Smooth muscle cell (in vitro differentiated cells): ENCODE results near the gene CSTPP1. TPM values are rescaled to one million over a fixed set of nuclear protein-coding genes. Genes with fewer than 3 reads are reported as not detected.

Experiments
- DNase-seq: peaks from one replicate; lab custom pipeline; 2025; ENCODE audit not compliant: unreplicated experiment; lab: John Stamatoyannopoulos, UW
- H2AFZ ChIP-seq: fragments of 200-600 bp; sonication (generic); 2 replicates; pipeline ENCODE4 v1.6.0; 2016; ENCODE audit warnings: antibody characterized with exemption, low read depth, mild to moderate bottlenecking
- H3F3A ChIP-seq: fragments of 200-600 bp; sonication (generic); 2 replicates; pipeline ENCODE4 v1.6.0; 2017; ENCODE audit warnings: antibody characterized with exemption, low read depth
- H3K27ac ChIP-seq: fragments of 200-600 bp; sonication (generic); 2 replicates; pipeline ENCODE4 v1.5.1; 2016; ENCODE audit warnings: low read depth, mild to moderate bottlenecking
- H3K27me3 ChIP-seq: fragments of 200-600 bp; sonication (generic); 2 replicates; pipeline ENCODE4 v1.6.1; 2016; ENCODE audit warnings: low read depth, mild to moderate bottlenecking
- H3K36me3 ChIP-seq: fragments of 200-600 bp; sonication (generic); 2 replicates; pipeline ENCODE4 v1.5.1; 2016; ENCODE audit warnings: low read depth
- H3K4me1 ChIP-seq: fragments of 200-600 bp; sonication (generic); 2 replicates; pipeline ENCODE4 v1.5.1; 2016; ENCODE audit warnings: low read depth
- H3K4me2 ChIP-seq: fragments of 200-600 bp; sonication (generic); 2 replicates; pipeline ENCODE4 v1.6.0; 2016; ENCODE audit warnings: mild to moderate bottlenecking
- H3K4me3 ChIP-seq: fragments of 200-600 bp; sonication (generic); 2 replicates; pipeline ENCODE4 v1.5.1; 2016; ENCODE audit warnings: mild to moderate bottlenecking
- H3K79me2 ChIP-seq: fragments of 200-600 bp; sonication (generic); 2 replicates; pipeline ENCODE4 v1.6.0; 2016; ENCODE audit warnings: low read depth, mild to moderate bottlenecking
- H3K9ac ChIP-seq: fragments of 200-600 bp; sonication (generic); 2 replicates; pipeline ENCODE4 v1.6.0; 2016; ENCODE audit warnings: low read depth
- H3K9me3 ChIP-seq: fragments of 200-600 bp; sonication (generic); replicated peaks from 2 replicates; pipeline ENCODE4 v1.5.1; 2016; ENCODE audit warnings: low read depth
- H4K20me1 ChIP-seq: fragments of 200-600 bp; sonication (generic); 2 replicates; pipeline ENCODE4 v1.6.0; 2016; ENCODE audit warnings: low read depth
- whole genome bisulfite sequencing: methylation state at CpG from one replicate; pipeline ENCODE4 v1.1.7; 2016; ENCODE audit warnings: low lambda C conversion rate; 5-methylcytosine and 5-hydroxymethylcytosine counted together
- polyA plus RNA-seq: library from polyadenylated mRNA; unstranded; fragments of >200 nt; fragmentation: Nextera tagmentation; extraction: Ambion mirVana; gene quantifications from 2 replicates; pipeline ENCODE4 v1.2.1, GENCODE V29; 2016
- total RNA-seq: library from RNA; depleted of rRNA; stranded (reverse); fragments of >200 nt; gene quantifications from 2 replicates; pipeline ENCODE4 v1.2.3, GENCODE V29; 2014
- TF ChIP-seq, protein P1 (sequence below): fragments of 200-600 bp; sonication (generic); IDR thresholded peaks from 2 replicates; pipeline ENCODE4 v1.5.1; 2017; ENCODE audit warnings: borderline replicate concordance, mild to moderate bottlenecking, antibody characterized with exemption; ENCODE audit not compliant: insufficient read depth, poor library complexity, severe bottlenecking

The CSTPP1 gene, protein sequence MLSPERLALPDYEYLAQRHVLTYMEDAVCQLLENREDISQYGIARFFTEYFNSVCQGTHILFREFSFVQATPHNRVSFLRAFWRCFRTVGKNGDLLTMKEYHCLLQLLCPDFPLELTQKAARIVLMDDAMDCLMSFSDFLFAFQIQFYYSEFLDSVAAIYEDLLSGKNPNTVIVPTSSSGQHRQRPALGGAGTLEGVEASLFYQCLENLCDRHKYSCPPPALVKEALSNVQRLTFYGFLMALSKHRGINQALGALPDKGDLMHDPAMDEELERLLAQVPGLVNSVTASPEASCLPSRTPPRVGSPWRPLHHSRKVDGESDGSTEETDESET
- total RNA-seq: 26.4 and 37.4 TPM in 2 replicates
- 44.8 and 45.9 TPM in 2 replicates for polyA plus RNA-seq

DNA sequence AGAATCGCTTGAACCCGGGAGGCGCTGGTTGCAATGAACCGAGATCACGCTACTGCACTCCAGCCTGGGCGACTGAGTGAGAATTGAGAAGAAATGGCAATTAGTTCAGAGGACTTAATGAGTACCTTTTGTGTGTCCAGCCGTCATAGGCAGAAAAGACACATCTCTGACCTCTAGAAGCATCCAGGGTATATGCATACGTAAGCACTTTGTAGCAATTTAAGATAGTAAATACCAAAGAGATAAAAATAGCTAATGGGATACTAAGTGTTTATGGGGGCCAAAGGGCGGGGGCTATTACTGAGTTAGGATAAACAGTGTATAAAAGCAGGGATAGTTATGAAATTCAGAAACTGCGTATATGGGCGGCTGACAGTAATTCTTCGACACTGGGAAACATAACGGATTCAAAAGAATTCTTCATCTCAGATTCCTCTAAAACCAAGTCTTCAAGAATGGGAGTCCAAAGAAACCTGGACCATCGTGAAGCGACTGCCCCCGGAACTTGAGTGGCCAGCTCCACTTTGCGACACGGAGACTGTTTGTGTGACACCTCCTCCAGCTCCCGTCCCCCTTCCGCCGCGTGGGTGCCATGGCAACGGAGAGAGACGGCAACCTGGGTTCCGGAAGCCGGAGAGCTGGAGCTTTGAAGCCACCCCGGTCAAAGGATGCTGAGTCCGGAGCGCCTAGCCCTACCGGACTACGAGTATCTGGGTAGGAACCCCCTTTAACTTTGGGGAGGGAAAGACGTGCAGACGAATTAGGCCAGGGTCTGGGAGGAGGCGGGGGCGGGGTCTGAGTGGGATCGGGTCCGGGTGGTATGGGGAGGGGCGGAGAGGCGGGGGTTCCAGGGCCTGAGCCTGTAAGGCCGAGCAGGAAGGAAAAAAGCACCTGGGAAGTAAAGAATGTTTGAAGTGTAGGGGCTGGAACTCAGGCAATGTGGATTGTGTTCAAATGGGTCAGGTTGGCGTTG lies at the start of gene CSTPP1:
Gene CSTPP1 (plus strand): TSS at position 624 of the 973 bp plus-strand sequence. CDS start 45 bp downstream, at position 669.
- 24% methylated on average over 39 of the region's 41 CpGs for WGBS
- TF ChIP-seq, protein P1, sequence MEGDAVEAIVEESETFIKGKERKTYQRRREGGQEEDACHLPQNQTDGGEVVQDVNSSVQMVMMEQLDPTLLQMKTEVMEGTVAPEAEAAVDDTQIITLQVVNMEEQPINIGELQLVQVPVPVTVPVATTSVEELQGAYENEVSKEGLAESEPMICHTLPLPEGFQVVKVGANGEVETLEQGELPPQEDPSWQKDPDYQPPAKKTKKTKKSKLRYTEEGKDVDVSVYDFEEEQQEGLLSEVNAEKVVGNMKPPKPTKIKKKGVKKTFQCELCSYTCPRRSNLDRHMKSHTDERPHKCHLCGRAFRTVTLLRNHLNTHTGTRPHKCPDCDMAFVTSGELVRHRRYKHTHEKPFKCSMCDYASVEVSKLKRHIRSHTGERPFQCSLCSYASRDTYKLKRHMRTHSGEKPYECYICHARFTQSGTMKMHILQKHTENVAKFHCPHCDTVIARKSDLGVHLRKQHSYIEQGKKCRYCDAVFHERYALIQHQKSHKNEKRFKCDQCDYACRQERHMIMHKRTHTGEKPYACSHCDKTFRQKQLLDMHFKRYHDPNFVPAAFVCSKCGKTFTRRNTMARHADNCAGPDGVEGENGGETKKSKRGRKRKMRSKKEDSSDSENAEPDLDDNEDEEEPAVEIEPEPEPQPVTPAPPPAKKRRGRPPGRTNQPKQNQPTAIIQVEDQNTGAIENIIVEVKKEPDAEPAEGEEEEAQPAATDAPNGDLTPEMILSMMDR: no peak
- H3K79me2 ChIP-seq: peaks cover 25% of the 10 kb centered on the region
- H3K27me3 ChIP-seq: no peaks in the 10 kb centered on the region
- H3K4me3 ChIP-seq: peak within 1 kb of the TSS; percentile 84
- no peaks in the 10 kb centered on the region for H3K9me3 ChIP-seq
- H3K4me1 ChIP-seq: peaks cover 4% of the 10 kb centered on the region
- no peaks in the 10 kb centered on the region for H3F3A ChIP-seq
- H2AFZ ChIP-seq: peak within 1 kb of the TSS; percentile 98
- H3K36me3 ChIP-seq: no peaks in the 10 kb centered on the region
- peak; percentile 43 for DNase-seq
- H3K9ac ChIP-seq: peak within 1 kb of the TSS; percentile 64
- no peaks in the 10 kb centered on the region for H4K20me1 ChIP-seq
- H3K4me2 ChIP-seq: peak within 1 kb of the TSS; percentile 85
- H3K27ac ChIP-seq: peak within 1 kb of the TSS; percentile 48

DNA sequence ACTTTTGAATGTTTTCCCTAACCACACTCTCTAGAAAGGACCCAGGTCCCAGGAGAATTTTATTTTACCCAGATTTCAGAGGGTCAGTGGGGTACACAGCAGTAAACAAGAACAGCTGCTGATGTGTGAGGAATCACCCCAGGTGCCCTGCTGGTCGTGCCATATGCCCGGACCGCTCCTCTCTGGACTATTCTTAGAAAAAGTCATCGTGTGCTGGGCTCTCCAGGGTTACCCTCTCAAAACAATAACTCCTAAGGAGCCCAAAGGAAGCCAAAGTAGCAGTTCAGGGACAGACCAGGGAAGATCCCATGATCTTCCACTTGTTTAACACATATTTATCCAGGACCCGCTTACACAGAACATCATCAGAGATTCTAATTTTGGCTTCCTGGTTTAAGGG lies 47.9 kb upstream of the CSTPP1 start:
- no peak overlapping the region for H2AFZ ChIP-seq
- TF ChIP-seq, protein P1: no peak
- 98% methylated on average over 5 of the region's 5 CpGs for WGBS
- no peak overlapping the region for H3K27ac ChIP-seq
- H3K79me2 ChIP-seq: no peaks in the 10 kb centered on the region
- no peaks in the 10 kb centered on the region for H3K36me3 ChIP-seq
- H4K20me1 ChIP-seq: no peaks in the 10 kb centered on the region
- no peaks in the 10 kb centered on the region for H3K4me1 ChIP-seq
- no peaks in the 10 kb centered on the region for H3K9me3 ChIP-seq
- H3K9ac ChIP-seq: no peak overlapping the region
- no peak for DNase-seq
- no peaks in the 10 kb centered on the region for H3K27me3 ChIP-seq
- peaks cover 4% of the 10 kb centered on the region for H3F3A ChIP-seq
- H3K4me2 ChIP-seq: no peak overlapping the region
- no peak overlapping the region for H3K4me3 ChIP-seq

DNA sequence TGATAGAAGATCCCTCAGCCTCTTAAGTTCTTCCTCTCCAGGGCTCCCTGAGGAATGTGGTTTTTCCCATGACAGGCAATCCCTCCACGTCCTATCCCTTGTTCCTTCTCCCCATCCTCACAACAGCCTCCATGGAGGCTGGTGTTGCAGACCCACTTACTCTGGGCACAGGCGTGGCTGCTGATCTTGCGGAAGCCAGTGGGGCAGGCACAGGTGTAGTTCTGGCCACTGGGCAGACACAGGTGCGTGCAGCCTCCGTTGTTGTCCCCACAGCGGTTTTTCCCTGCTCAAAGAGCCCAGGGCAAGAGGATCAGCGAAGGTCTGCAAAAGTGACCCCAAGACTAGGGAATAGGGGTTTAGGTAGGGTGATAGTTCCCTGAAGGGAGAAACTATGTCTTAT lies 47.3 kb upstream of the CSTPP1 start:
- no peak for DNase-seq

More for the DNA sequence above, 47.3 kb upstream of the CSTPP1 start:
- 94% methylated on average over 7 of the region's 7 CpGs for WGBS
- Histone ChIP-seq H3K9me3 (no peaks in the 10 kb centered on the region), H3K36me3 (no peaks in the 10 kb centered on the region), H3K4me2 (no peak overlapping the region), H3K4me1 (no peaks in the 10 kb centered on the region), H3K79me2 (no peaks in the 10 kb centered on the region), H3K4me3 (no peak overlapping the region), H3K9ac (no peak overlapping the region), H3K27ac (no peak overlapping the region), H2AFZ (no peak overlapping the region), H4K20me1 (no peaks in the 10 kb centered on the region), H3K27me3 (no peaks in the 10 kb centered on the region), H3F3A (peaks cover 4% of the 10 kb centered on the region)
- TF ChIP-seq, protein P1: no peak
